ENCODE results near the gene RABL2B.

The RABL2B gene

GRCh38 chr22:50722048-50722701 lies 61.3 kb downstream of the RABL2B start:
- no peak for DNase-seq

- no peak for DNase-seq
Measured at GRCh38 chr22:50721257-50721844, 62.1 kb downstream of the RABL2B start.

GRCh38 chr22:50720301-50721256 lies 62.9 kb downstream of the RABL2B start:
- no peak for DNase-seq

GRCh38 chr22:50719814-50720300 lies 63.6 kb downstream of the RABL2B start:
- DNase-seq: no peak

- no peak for DNase-seq
Measured at GRCh38 chr22:50718352-50718709, 65.1 kb downstream of the RABL2B start.

GRCh38 chr22:50717709-50718351 lies 65.6 kb downstream of the RABL2B start:
- DNase-seq: no peak
